Kidney (tissue), 14 donors: ENCODE measurements around the gene TSPAN31. TPM values are rescaled to one million over a fixed set of nuclear protein-coding genes. Genes with fewer than 3 reads are reported as not detected.

Experiments used
- DNase-seq, 5 donors: peaks; one replicate each; pipeline ENCODE4 v3.0.0-alpha.2; 2013 to 2020
- FAIRE-seq: peaks from 2 replicates; lab custom pipeline; 2012; peaks lifted over from hg19 to GRCh38; lab: Jason Lieb, UNC
- H3K27ac ChIP-seq, 2 donors: one replicate each; pipeline ENCODE4 v1.7.0; 2013; ENCODE audit warnings: low read depth in 2 of 2, low read length in 2 of 2, inconsistent platforms in 1 of 2
- H3K27me3 ChIP-seq: one replicate; pipeline ENCODE4 v1.7.1; 2013; ENCODE audit warnings: low read length, inconsistent platforms; ENCODE audit not compliant: control insufficient read depth, insufficient read depth
- H3K36me3 ChIP-seq, 3 donors: one replicate each; pipeline versions ENCODE4 v1.7.0 to v1.7.1; 2013; ENCODE audit warnings: low read length in 3 of 3, control low read depth in 1 of 3, inconsistent platforms in 1 of 3; ENCODE audit not compliant: insufficient read depth in 3 of 3, control insufficient read depth in 2 of 3
- H3K4me1 ChIP-seq, 3 donors: one replicate each; pipeline versions ENCODE4 v1.7.0 to v1.7.1; 2013; ENCODE audit warnings: low read length in 3 of 3, inconsistent platforms in 1 of 3, low read depth in 1 of 3; ENCODE audit not compliant: control insufficient read depth in 2 of 3, insufficient read depth in 2 of 3
- H3K4me3 ChIP-seq, 3 donors: one replicate each; pipeline versions ENCODE4 v1.7.0 to v1.8.1; 2013; ENCODE audit warnings: low read length in 3 of 3, control low read depth in 1 of 3, inconsistent platforms in 1 of 3
- H3K9ac ChIP-seq, 3 donors: one replicate each; pipeline versions ENCODE4 v1.7.0 to v1.7.1; 2013; ENCODE audit warnings: low read length in 3 of 3, control low read depth in 1 of 3, inconsistent platforms in 1 of 3
- H3K9me3 ChIP-seq, 3 donors: one replicate each; pipeline versions ENCODE4 v1.7.0 to v1.7.1; 2013; ENCODE audit warnings: low read length in 3 of 3, control low read depth in 1 of 3, inconsistent platforms in 1 of 3; ENCODE audit not compliant: control insufficient read depth in 2 of 3, insufficient read depth in 1 of 3
- CTCF ChIP-seq: IDR thresholded peaks from 3 replicates; pipeline ENCODE4 v1.5.1; 2012; ENCODE audit warnings: mild to moderate bottlenecking, moderate library complexity, borderline replicate concordance; ENCODE audit not compliant: insufficient read depth; ENCODE audit errors: extremely low read depth
- intact Hi-C: fragments of 100-400 bp; cut with DNase I; formaldehyde crosslinking; loops from one replicate; pipeline ENCODE4 v1.11.1; 2022
- polyA plus RNA-seq: library from polyadenylated mRNA; stranded (reverse); fragments of 350-450 nt; fragmentation: Illumina TruSeq; extraction: RNeasy Lipid Tissue Mini Kit (QIAGEN cat#74804); gene quantifications from one replicate; pipeline ENCODE4 v1.2.3, GENCODE V29; 2014; ENCODE audit warnings: low read depth, low replicate concordance; ENCODE audit not compliant: insufficient read depth
- total RNA-seq: library from RNA; stranded (reverse); fragmentation: NEBNext Ultra II Directional; extraction: Animal tissue kit (Norgen Biotek cat#: 25700); gene quantifications from one replicate; pipeline ENCODE4 v1.2.1, GENCODE V29; 2021
- donor health status: control.
- donor health status: control.
- donor health status: control.
- donor health status: control.
- donor health status: control.
- donor health status: DM: yes; HTN: yes; CAD: no.
- donor health status: Normal renal cell carcinoma (clear cell type).

The TSPAN31 gene
- total and polyA plus RNA-seq, 2 donors from 2014 or later = 53.3 to 60.1 TPM

DNA sequence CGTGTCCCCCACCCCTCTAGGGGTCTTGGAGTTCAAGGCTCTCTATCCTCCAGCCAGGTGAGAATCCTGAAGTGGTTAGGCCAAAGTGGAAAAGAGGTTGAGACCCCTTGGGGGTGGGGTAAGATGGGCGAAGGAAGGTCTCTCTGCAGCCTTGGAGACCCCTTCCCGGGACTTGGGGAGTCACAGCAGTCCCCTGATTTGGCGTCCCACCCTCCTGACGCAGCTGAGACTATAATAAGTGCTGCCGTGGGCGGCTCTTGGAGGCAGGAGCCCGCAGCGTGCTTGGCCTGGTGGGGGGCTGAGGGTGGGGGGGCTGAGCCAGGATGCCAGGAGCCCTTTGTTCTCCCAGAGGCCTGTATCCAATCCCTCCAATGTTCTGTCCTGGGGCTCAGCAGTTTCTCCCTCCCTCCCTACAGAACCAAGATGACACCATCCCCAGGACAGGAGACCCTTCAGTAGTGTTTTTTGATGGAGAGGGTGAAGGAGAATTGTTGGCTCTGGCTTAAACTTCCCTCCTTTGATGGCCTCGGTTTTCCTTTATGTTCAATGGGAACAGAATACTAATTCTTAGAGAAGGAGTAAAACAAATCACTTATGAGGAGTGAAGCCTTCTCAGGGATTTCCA is 4.8 kb upstream of the TSPAN31 start:
- Histone ChIP-seq H3K4me3 (no peak overlapping the region), H3K4me1 (peaks cover 0 to 7% (median 4%) of the 10 kb centered on the region in 3 donors), H3K9ac (no peak overlapping the region), H3K36me3 (no peaks in the 10 kb centered on the region), H3K27me3 (peaks cover 28% of the 10 kb centered on the region), H3K27ac (no peak overlapping the region), H3K9me3 (no peaks in the 10 kb centered on the region)
- TF ChIP-seq CTCF = no peak
- intact Hi-C loops = no loop called here
- DNase-seq = no peak
- FAIRE-seq = no peak

- Histone ChIP-seq H3K4me3 (no peak overlapping the region), H3K27ac (no peak overlapping the region), H3K9ac (no peak overlapping the region), H3K27me3 (peaks cover 20% of the 10 kb centered on the region), H3K36me3 (no peaks in the 10 kb centered on the region), H3K4me1 (peaks cover 0 to 10% (median 9%) of the 10 kb centered on the region in 3 donors), H3K9me3 (no peaks in the 10 kb centered on the region)
- DNase-seq = no peak
- FAIRE-seq = no peak
- TF ChIP-seq CTCF = no peak
- intact Hi-C loops = no loop called here
Measured at GRCh38 chr12:57740656-57741412, 4.0 kb upstream of the TSPAN31 start.

DNA sequence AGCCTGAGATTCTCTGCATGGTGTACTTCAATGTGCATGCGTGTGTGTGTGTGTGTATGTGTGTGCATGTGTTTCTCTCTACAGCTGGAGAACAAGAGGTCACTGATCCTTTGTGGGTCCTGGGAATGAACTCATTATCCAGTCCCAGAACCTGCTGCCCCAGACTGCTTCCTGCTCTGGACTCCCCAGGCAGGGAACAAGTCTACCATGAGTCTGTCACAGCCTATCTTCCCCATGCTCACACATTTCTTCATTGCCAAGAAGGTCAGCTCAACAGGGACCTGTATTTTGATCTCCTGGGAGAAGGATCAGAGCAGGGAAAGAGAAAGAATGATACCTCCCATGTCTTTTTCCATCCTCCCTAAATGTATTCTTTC is 3.4 kb upstream of the TSPAN31 start:
- TF ChIP-seq CTCF = no peak

More for the DNA sequence above, 3.4 kb upstream of the TSPAN31 start:
- H3K36me3 ChIP-seq = peaks cover 0 to 3% (median 0%) of the 10 kb centered on the region in 3 donors
- intact Hi-C loops = no loop called here
- H3K9me3 ChIP-seq = no peaks in the 10 kb centered on the region
- H3K4me3 ChIP-seq = no peak overlapping the region
- peaks cover 19% of the 10 kb centered on the region for H3K27me3 ChIP-seq
- no peak overlapping the region for H3K9ac ChIP-seq
- H3K4me1 ChIP-seq = peaks cover 0 to 10% (median 9%) of the 10 kb centered on the region in 3 donors
- FAIRE-seq = no peak
- no peak overlapping the region for H3K27ac ChIP-seq
- no peak for DNase-seq
